Upper lobe of left lung (tissue), 6 donors: ENCODE results near the gene CLEC4D. TPM values are rescaled to one million over a fixed set of nuclear protein-coding genes. Genes with fewer than 3 reads are reported as not detected.

ENCODE experiments used
- ATAC-seq, 2 donors: fragments of 200-7000 bp; cut with Tn5 transposase; one replicate each; pipeline ENCODE4 v1.9.1; 2022; ENCODE audit warnings: mild to moderate bottlenecking in 2 of 2, moderate library complexity in 2 of 2; ENCODE audit not compliant: low FRiP score in 2 of 2
- DNase-seq, 2 donors: peaks; one replicate each; pipeline ENCODE4 v3.0.0-alpha.2; 2019 to 2020
- H3K27ac ChIP-seq, 4 donors: fragments of 200-600 bp; sonication (generic); one replicate each; pipeline ENCODE4 v1.5.1; 2016 to 2019
- H3K27me3 ChIP-seq, 4 donors: fragments of 200-600 bp; sonication (generic); one replicate each; pipeline ENCODE4 v1.5.1; 2017 to 2019
- H3K36me3 ChIP-seq, 4 donors: fragments of 200-600 bp; sonication (generic); one replicate each; pipeline ENCODE4 v1.5.1; 2016 to 2019
- H3K4me1 ChIP-seq, 4 donors: fragments of 200-600 bp; sonication (generic); one replicate each; pipeline ENCODE4 v1.5.1; 2018 to 2019
- H3K4me3 ChIP-seq, 4 donors: fragments of 200-600 bp; sonication (generic); one replicate each; pipeline ENCODE4 v1.5.1; 2017 to 2019; ENCODE audit warnings: mild to moderate bottlenecking in 2 of 4, moderate library complexity in 1 of 4
- H3K9me3 ChIP-seq, 4 donors: fragments of 200-600 bp; sonication (generic); one replicate each; pipeline ENCODE4 v1.5.1; 2018 to 2019
- EP300 ChIP-seq, 4 donors: sonication (generic); formaldehyde crosslinking; IDR thresholded peaks; one replicate each; pipeline ENCODE4 v1.5.1; 2017; ENCODE audit warnings: antibody characterized with exemption in 4 of 4, control low read depth in 2 of 4
- POLR2A ChIP-seq, 4 donors: fragments of 450-650 bp; IDR thresholded peaks; one replicate each; pipeline ENCODE4 v1.5.1; 2016 to 2017; ENCODE audit warnings: antibody characterized with exemption in 4 of 4, mild to moderate bottlenecking in 2 of 4
- POLR2AphosphoS5 ChIP-seq, 2 donors: sonication (generic); formaldehyde crosslinking; IDR thresholded peaks; one replicate each; pipeline ENCODE4 v1.5.1; 2017; ENCODE audit warnings: antibody characterized with exemption in 2 of 2
- whole genome bisulfite sequencing, 2 donors: methylation state at CpG; one replicate each; pipeline ENCODE4 v1.1.5; 2017 to 2018; 5-methylcytosine and 5-hydroxymethylcytosine counted together
- total RNA-seq, 6 donors: library from RNA; depleted of rRNA in 4 of 6; stranded (reverse); fragments of >200 nt in 4 of 6; gene quantifications; one replicate each; pipeline versions ENCODE4 v1.1.0 to v1.2.1, GENCODE V29; 2016 to 2021
- TF ChIP-seq, protein P1 (sequence below), 6 experiments: fragments of 450-650 bp in 4 of 6; fragments of 200-600 bp in 2 of 6; sonication (generic) in 2 of 6; IDR thresholded peaks; one replicate each; pipeline ENCODE4 v1.5.1; 2016 to 2019; ENCODE audit warnings: antibody characterized with exemption in 6 of 6
- donor health status: DM: no; HTN: no; CAD: no; lungs with moderate emphysema.
- donor health status: DM: no; HTN: yes; CAD: no; lungs with severe emphysema.

Gene CLEC4D
- total RNA-seq, 6 donors from 2014 or later = 1.2 to 4.0 (median 3.2) TPM; not detected in 1

DNA sequence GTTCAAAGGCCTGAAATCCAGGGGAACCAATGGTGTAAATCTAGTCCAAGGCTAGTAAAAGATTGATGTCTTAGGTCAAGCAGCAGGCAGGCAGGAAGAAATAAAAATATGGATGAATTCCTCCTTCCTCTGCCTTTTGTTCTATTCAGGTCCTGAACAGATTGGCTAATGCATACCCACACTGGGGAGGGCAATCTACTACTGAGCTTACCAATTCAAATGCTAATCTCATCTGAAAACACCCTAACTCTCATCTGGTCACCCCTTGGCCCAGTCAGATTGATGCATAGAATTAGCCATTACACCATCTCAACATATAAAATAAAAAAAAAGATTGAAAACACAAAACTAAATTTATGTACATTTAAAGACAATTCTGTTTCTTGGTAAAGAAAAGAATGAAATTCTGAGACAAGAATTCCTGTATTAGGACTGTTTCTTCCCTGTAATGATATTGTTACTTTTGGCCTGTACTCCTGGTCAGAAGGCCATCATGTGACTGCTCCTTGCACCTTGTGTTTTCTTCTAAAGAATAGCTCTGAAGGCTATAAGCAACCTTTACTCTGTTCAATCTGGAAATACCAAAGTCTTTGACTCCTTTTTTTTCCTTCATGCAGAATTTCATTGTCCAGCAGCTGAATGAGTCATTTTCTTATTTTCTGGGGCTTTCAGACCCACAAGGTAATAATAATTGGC, 37.6 kb upstream of the CLEC4D start:
- TF ChIP-seq, protein P1, sequence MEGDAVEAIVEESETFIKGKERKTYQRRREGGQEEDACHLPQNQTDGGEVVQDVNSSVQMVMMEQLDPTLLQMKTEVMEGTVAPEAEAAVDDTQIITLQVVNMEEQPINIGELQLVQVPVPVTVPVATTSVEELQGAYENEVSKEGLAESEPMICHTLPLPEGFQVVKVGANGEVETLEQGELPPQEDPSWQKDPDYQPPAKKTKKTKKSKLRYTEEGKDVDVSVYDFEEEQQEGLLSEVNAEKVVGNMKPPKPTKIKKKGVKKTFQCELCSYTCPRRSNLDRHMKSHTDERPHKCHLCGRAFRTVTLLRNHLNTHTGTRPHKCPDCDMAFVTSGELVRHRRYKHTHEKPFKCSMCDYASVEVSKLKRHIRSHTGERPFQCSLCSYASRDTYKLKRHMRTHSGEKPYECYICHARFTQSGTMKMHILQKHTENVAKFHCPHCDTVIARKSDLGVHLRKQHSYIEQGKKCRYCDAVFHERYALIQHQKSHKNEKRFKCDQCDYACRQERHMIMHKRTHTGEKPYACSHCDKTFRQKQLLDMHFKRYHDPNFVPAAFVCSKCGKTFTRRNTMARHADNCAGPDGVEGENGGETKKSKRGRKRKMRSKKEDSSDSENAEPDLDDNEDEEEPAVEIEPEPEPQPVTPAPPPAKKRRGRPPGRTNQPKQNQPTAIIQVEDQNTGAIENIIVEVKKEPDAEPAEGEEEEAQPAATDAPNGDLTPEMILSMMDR (IDR thresholded peaks at IDR 0.05) = no peak
- TF ChIP-seq POLR2A (IDR thresholded peaks at IDR 0.05) (no peak), EP300 (IDR thresholded peaks at IDR 0.05) (no peak), POLR2AphosphoS5 (IDR thresholded peaks at IDR 0.05) (no peak)
- Histone ChIP-seq H3K4me3 (no peak overlapping the region), H3K4me1 (no peaks in the 10 kb centered on the region), H3K27me3 (no peaks in the 10 kb centered on the region), H3K9me3 (no peaks in the 10 kb centered on the region), H3K27ac (no peak overlapping the region), H3K36me3 (no peaks in the 10 kb centered on the region)
- ATAC-seq (no peak), DNase-seq (no peak)

DNA sequence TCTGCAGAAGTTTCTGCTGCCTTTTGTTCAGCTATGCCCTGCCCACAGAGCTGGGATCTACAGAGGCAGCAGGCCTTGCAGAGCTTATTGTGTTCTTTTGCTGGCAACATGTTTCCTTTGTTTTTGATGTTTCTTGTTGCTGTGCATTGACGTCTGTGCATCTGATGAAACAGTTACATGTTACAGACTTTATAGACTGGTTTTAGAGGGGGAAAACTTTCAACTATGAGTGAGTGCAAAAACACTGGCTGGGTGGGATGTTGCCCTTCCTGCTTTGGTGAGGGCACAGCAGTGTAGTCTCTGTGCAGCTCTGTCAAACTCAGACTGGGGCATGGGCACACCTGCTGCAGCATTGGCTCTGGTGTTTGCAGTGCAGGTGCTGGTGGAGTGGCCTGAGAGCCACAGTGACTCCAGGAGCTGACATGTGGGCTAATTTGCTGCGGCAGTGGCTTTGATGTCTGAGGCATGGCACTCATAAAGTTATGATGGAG, 30.7 kb upstream of the CLEC4D start:
- no peak overlapping the region for H3K4me3 ChIP-seq
- 72 to 95% methylated on average over 2 of the region's 2 CpGs for WGBS, 2 donors

DNA sequence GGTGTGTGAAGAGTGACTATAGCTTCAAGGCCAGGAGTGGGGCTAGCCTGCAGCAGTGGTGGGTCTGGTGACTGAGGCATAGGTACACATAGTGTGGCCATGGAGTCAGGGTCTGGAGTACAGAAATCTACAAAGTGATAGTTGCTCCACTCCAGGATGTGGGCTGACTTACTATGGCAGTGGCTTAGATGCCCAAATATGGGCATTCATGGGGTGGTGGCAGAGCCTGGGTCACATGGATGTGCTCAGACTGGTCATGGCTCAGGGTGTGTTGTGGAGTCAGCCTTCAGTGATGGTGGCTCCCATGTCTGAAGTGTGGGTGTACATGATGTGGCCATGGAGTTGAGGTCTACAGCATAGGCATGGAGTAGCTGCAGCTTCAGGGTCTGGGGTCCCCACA, 30.2 kb upstream of the CLEC4D start:
- TF ChIP-seq EP300 (IDR thresholded peaks at IDR 0.05) = no peak
- TF ChIP-seq POLR2A (IDR thresholded peaks at IDR 0.05) = no peak
- TF ChIP-seq, protein P1 (IDR thresholded peaks at IDR 0.05) = no peak
- H3K9me3 ChIP-seq = no peaks in the 10 kb centered on the region
- H3K27ac ChIP-seq = no peak overlapping the region
- no peaks in the 10 kb centered on the region for H3K27me3 ChIP-seq
- peak in 1 of 2 donors; percentile 46 for ATAC-seq
- H3K4me1 ChIP-seq = no peaks in the 10 kb centered on the region
- H3K4me3 ChIP-seq = no peak overlapping the region
- no peak for DNase-seq
- no peaks in the 10 kb centered on the region for H3K36me3 ChIP-seq

More for the DNA sequence above, 30.7 kb upstream of the CLEC4D start:
- TF ChIP-seq POLR2AphosphoS5 (IDR thresholded peaks at IDR 0.05) (no peak), POLR2A (IDR thresholded peaks at IDR 0.05) (no peak), EP300 (IDR thresholded peaks at IDR 0.05) (no peak)
- TF ChIP-seq, protein P1 (IDR thresholded peaks at IDR 0.05) = no peak
- DNase-seq (no peak), ATAC-seq (no peak)
- Histone ChIP-seq H3K36me3 (no peaks in the 10 kb centered on the region), H3K27ac (no peak overlapping the region), H3K4me1 (no peaks in the 10 kb centered on the region), H3K9me3 (no peaks in the 10 kb centered on the region), H3K27me3 (no peaks in the 10 kb centered on the region)

DNA sequence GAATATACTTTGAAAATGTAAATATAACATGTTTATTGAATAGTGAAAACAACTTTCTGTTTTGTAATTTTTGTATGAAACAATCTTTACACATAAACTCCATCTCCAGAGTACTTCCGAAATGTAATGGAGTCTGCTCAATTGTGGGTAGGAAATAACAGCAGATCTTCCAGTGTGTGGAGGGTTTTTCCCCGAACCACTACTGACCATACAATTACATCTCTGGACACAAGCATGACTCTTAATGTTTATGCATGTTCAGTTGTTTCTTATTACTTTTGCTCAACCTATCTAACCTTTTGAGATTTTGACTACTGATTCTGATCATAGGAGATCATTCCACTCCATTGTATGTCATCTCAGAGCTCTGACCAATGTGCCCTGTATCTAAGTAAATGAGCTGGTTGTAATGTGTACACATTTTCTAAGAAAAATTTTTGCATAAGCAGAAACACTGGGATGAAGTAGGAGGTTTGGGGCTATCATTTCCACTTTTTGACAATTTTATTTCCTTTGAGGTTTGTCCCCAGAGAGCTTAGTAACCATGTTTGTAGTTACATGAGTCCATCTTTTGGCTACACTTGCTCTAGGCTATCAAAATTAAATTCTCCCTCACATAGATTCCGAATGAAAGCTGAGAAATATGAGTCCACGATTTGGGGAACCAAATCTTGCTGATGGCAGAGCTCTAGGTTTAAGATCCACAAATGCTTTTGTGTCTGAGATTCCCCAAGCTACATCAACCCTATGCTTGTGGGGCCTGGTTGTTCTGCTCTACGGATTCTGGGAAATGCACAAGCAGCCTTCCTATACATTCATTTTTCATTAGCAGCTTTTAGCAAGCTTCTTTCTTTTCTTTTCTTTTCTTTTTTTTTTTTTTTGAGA, 21.4 kb upstream of the CLEC4D start:
- TF ChIP-seq, protein P1 (IDR thresholded peaks at IDR 0.05) = no peak
- no peak for TF ChIP-seq EP300 (IDR thresholded peaks at IDR 0.05)
- H3K9me3 ChIP-seq = no peaks in the 10 kb centered on the region
- ATAC-seq = peak in 1 of 2 donors; percentile 61
- H3K36me3 ChIP-seq = no peaks in the 10 kb centered on the region
- peak overlapping the region in 2 of 4 donors; percentile 60 to 65 for H3K27ac ChIP-seq
- H3K27me3 ChIP-seq = no peaks in the 10 kb centered on the region
- DNase-seq = no peak
- WGBS, 2 donors = 73 to 84% methylated on average over 5 of the region's 5 CpGs
- no peak overlapping the region for H3K4me3 ChIP-seq
- peaks cover 0 to 4% (median 0%) of the 10 kb centered on the region in 4 donors for H3K4me1 ChIP-seq
